Middle frontal gyrus (tissue), 1 donor: Measurements from ENCODE around the gene NDUFV2.

ENCODE experiments used
- DNase-seq: peaks from one replicate; pipeline ENCODE4 v3.0.0-alpha.2; 2015; ENCODE audit warnings: low spot score; ENCODE audit errors: extremely low spot score

Gene NDUFV2

DNA sequence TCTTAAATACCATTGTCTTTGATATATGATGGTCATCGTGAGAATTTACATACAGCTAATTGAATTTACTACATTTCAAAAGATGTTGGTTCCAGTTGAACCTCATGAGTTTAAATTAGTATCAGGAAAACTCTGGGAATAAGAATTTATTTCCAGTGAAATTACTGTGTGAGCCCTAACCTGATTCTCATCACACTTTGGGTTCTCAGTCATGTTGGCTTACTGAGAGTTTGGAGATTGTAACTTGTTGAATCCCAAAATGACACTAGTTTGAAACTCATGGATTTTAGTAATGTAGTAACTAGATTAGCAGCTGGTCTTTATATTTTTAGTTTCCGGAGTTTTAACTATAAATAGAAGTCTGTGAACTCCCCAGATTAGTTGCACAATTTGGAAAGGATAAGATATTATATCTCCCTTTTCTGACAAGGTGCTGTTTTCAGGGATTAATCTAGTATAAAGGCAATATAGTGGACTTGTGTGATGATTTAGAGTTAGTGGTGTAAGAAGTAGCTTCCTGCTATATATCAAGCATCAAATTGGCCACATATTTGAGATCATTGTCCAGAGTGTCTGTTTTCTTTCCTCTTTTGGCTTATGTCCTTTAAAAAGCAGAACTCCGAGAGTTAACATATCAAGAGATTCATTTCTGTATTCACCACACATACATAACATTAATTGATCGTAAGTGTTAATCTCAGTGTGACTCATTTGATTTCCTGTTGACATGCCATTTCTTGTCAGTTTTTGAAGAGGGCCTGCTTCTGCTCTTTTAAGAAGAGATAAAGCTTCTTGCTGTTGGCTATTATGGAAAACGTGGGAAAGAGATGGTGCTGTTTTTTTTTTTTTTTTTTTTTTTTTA is 15.7 kb downstream of the NDUFV2 start:
- no peak for DNase-seq

DNA sequence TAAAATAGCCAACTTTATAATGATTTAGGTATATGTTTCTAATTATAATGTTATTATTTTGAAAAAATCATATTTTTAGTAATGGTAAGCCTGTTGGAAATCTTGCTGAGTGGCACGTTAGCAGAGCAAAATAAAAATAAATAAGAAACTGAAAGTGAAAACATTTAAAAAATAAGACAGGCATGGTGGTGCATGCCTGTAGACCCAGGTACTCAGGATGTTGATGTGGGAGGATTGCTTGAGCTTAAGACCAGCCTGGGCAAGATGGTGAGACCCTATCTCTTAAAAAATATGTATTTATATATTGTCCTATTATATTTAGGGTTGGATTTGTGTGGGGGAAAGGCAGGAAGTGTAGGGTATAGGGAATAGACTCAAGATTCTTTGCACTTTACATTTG is 18.3 kb downstream of the NDUFV2 start:
- DNase-seq, result no peak

DNA sequence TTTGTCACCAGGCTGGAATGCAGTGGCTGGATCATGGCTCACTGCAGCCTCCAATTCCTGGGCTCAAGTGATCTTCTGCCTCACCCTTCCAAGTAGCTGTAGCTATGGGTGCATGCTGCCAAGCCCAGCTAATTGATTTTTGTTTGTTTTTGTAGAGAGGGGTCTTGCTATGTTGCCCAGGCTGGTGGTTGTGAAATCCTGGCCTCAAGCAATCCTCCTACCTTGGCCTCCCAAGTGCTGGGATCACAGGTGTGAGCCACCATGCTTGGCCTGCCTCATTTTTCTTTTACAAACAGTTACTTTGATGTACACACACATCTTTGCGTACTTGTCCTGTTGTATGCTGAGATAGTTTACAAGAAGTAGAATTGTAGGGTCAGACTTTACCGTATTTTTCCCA is 21.0 kb downstream of the NDUFV2 start:
- no peak for DNase-seq

DNA sequence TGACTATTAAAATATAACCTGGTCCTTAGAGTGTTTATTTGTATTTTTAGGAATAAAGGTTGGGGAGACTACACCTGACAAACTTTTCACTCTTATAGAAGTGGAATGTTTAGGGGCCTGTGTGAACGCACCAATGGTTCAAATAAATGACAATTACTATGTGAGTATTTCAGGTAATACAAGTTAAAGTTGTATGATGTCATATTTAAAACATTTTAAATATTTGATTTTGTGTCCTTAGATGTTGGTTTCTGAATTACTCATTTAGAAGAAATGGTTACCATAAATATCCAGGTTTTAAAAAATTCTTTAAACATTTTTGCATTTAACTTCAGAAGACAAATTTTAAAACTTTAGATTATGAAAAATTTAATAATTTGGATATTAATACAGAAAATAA is 22.3 kb downstream of the NDUFV2 start:
- DNase-seq, result no peak

DNA sequence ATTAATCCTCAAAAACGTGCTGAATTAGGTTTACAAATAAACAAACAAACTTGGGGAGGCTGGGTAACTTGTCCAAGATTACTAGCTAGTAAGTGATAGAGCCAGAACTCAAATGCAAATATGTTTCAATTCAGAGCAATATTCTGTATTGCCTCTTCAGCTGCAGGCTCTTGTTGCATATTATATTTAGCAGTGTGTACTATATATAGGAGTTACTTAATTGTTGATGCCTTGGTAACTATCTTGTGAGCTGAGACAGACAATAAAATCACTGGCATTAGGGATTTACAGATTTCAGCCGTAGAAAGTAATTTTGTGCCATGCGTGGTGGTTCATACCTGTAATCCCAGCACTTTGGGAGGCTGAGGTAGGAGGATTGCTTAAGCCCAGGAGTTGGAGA is 23.8 kb downstream of the NDUFV2 start:
- DNase-seq, result no peak

DNA sequence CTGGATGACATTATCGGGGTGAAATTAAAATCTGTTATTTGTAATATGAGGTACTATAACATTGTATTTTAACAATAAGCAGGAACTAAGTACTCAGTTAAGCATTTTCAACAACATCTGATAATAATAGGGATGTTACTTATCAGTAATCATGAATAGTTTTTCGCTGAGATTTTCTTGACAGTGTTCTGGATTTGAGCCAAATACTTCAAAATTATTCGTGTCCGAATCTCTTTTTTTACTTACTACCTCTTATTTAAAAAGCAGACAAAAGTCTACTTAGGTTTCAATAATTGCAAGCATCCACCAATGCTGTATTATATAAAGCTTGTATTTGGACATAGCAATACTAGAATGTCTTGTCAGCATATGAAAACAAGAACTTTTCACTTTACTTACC is 27.7 kb downstream of the NDUFV2 start:
- DNase-seq, result no peak

DNA sequence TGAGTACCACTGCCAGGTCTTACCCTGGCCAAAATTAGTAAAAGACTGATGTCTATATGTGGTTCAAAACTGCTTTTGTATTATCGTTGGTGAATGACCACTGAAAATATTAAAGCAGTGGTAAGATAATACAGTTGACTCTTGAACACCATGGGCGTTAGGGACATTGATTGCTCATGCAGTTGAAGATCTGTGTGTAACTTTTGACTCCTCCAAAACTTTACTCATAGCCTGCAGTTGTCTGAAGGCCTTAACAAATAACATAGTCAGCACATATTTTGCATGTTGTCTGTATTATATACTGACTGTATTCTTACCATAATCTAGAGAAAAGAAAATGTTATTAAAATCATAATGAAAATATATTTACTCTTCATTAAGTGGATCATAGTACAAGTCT is 28.3 kb downstream of the NDUFV2 start:
- no peak for DNase-seq

DNA sequence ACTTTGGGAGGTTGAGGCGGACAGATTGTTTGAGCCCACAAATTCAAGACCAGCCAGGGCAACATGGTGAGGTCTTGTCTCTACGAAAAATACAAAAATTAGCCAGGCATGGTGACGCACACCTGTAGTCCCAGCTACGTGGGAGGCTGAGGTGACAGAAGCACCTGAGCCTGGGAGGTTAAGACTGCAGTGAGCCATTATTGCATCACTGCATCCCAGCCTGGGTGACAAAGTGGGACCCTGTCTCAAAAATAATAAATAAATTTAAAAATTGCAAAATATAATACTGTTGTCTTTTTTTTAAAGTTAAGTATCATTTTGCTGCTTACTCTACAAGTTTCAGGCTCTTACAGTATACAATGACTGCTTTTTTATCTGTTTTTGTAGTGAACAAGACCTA is 30.1 kb downstream of the NDUFV2 start:
- no peak for DNase-seq

DNA sequence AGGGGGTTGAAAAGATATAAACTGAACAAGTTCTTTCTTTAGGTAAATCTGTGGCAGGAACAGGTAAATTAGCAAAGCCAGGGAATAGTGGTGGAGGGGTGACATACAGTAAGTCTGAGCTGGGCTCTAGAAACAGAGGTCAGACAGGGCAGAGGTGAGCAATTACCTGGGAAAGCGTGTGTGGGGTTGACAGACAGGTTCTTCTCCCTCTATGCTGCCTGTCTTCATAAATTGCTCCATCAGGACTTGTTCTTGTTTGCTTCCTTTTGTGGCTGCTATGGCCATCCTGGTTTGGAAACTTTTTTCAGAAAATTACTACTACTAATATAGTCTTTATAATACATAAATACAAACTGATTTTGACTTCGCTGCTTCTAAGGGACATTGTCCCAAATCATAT is 30.7 kb downstream of the NDUFV2 start:
- no peak for DNase-seq

DNA sequence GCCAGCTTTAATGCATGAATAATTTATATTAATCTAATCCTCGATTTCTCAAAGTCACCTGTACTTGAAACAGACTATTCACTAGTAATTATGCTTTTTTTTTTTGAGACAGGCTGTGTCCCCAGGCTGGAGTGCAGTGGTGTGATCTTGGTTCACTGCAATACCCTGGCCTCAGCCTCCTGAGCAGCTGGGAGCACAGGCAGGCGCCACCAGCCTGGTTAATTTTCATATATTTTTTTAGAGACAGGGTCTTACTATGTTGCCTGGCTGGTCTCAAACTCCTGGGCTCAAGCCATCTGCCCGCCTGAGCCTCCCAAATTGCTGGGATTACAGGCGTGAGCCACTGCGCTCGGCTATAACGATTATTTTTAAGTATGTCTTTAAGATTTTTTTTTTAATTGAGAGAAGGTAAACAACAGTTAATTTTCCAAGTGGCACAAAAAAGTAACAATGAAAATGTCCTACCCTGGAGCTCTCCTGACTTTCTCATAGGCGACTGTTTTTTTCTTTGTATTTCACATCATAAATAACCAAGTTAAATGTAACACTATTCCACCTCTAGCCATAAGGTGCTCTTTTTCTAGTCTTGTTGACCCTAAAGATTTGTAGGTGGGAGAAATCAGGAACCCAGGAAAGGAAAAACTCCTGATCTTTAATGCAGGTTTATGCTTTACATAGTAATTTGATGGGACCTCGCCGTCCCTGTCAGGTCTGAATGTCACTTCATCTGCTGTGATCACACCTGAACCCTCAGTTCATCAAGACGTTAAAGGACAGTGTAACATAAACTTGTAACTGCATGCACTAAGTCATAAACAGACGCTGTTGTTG is 32.8 kb downstream of the NDUFV2 start:
- no peak for DNase-seq

DNA sequence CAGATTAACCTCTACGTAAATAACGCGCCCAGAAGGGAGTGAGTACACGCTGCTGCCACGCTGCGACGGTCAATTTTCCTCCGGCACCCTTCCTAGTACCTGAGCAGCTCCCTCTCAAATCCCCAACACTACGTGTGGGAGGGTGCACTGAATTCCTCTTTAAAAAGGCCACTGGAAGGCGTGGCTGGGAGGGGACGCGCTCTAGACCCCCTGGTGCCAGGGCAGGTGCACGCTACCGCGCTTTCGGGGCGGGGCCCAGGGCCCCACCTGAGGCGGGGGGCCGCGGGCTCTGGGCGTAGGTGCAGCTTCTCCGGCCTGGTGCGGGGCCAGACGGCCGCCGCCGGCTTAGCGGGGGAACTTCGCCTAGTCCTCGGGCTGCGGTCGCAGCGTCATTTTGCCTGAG is 33.4 kb downstream of the NDUFV2 start:
- no peak for DNase-seq

DNA sequence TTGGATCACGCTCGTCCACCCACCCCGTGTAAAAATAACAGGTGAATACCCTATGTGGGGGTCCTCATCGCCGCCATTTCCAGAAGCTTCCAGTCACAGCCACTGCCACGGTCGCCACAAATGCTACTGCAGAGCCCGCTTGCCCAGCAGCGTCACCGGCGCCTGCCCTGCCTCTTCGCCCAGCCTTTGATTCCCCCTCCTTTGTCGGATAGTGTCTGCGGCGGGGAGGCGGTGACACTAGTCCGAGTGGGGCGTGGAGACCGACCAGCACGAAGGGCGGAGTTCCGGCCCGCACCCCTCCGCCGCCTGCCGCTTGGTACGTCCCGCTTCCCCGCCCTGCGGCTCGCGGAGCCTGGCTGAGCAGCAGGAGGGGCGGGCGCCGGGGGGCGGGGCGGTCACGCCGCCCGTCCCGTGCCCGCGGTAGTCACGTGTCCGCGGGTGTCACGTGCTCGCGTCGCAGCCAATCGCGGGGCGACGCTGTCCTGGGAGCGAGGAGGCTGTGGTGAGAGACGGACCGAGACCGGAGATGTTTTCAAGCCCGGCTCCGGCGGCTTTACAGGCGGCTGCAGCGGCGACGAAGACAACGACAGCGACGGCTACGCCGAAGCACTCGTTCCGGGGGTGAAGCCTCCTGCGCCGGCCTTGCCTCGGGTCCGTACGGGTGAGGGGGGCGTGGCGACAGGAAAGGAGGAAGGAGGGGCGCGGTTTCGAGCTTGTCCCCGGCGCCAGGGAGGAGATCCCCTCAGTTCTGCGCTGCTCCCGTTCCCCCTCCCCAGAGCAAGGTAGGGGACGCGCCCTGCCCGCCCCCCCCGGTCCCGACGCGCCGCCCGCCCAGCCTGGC is 34.0 kb downstream of the NDUFV2 start, which contains the start of gene ANKRD12:
Gene ANKRD12, plus strand, starts transcription at position 467 of the 841 bp plus-strand sequence. CDS start 45,652 bp downstream, outside the sequence.
- DNase-seq, result peak; percentile 98

DNA sequence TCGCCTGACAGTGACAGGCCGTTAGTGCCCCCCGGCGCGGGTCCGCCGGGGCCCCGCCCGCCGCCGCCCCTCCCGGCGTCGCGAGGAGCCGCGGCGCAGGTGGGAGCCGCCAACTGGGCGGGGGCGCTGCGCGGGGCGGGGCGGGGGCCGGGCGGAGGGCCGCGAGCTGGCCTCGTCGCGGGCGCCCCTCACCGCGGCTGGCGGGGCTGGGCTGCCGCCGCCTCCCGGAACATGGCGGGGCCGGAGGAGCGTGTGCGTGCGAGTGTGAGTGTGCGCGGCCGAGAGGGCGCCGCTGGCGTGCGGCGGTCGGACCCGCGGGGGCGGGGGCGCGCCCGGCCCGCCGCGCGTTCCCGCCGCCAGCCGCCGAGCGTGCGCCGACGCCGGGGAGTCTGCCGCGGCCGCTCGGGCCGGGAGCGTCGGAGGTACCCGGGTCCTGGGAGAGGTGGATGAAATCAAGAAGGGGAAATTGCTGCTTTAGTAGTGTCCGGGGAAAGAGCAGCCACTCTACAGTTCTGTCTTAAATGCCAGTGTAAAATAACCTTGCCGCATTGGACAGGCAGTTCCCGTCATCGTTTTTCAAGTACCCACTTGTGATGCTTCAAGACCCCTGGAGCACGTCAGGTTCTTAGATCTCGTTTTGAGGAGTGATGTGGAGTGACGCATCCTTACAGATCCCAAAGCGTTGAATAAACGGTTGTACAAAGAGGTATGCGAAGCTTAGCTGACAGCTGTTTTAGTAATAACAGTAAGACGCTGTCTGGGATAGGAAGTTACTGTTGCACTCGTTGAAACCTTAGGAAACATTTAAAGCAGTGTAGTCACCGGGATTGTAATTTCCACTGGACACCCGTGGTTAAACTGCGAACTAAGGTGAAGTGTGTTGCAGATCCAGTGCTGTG is 34.9 kb downstream of the NDUFV2 start:
- no peak for DNase-seq

DNA sequence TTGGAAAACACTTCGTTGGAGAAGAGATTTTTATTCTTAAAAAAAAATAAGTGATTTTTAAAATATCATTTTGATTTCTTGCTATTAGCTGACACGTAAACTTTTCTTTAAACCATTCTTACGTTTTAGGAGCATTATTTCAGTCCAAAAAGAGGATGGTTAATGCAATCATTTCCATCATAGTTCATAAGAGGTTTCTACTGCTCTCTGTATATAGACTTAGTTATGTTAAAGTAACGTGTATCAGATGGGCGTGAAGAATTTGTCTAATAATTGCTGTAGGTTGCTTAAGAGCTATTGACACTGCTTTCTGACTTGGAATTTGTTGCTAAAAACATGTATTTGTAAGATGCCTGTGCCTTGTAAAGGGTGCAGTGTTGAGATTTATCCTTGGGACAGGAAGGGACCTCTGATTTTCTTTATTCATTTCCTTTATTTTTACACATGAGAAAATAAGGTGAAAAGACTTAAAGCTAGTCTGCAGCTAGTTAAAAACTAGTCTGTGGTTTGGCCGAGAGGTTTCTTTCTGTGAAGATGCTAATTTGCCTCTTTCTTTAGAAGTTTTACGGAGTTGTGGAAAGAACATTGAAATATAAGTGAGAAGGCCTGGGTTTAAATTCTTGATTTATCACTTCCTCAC is 37.0 kb downstream of the NDUFV2 start:
- DNase-seq, result no peak

DNA sequence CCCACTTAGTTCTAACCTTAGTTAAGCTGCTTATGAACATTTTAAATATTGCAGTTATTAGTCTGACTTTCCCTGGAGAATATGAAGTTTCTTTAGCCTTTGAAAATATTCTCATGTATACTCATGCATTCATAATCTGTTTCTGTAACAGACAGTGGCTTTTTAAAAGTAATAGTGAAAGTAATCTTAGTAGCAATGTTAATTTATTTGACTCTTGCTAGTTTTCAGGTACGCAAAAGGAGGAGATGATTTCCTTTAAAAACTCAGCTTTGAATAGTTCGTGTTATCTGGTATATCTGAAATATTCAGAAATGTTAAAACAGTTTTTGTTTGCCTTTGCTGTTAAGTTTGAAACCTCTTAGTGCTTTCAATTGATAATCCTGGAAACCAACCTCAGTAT is 37.9 kb downstream of the NDUFV2 start:
- no peak for DNase-seq

DNA sequence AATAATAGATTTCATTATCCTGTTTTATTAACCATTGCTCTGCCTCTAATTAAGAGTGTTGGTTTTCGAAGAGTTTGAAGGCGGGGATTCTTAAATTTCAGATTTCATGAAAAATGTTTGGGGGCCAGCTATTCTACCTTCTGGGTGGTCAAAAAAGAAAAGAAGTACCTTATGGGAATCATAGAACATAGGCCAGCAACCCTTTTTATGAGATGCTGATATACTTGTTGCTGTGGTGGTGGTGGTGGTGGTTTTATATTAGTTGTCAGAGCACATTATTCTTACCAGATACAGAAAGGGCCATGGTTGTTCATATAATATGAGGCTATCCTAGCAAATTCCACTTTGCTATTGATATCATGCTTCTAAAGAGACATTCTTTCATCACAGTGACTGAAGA is 38.5 kb downstream of the NDUFV2 start:
- no peak for DNase-seq

DNA sequence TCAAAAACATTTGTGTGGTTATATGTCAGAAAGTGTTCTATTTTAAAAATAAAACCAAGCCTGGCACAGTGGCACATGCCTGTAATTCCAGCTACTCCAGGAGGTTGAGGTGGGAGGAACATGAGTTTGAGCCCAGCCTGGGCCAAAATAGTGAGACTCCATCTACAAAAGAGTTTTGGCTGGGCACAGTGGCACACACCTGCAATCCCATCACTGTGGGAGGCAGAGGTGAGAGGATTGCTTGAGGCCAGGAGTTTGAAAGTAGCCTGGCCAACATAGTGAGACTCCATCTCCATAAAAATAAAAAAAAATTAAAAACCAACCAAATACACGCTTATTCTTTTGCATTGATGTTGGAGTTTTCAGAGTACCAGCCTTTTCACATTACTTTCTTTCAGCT is 43.7 kb downstream of the NDUFV2 start:
- no peak for DNase-seq

DNA sequence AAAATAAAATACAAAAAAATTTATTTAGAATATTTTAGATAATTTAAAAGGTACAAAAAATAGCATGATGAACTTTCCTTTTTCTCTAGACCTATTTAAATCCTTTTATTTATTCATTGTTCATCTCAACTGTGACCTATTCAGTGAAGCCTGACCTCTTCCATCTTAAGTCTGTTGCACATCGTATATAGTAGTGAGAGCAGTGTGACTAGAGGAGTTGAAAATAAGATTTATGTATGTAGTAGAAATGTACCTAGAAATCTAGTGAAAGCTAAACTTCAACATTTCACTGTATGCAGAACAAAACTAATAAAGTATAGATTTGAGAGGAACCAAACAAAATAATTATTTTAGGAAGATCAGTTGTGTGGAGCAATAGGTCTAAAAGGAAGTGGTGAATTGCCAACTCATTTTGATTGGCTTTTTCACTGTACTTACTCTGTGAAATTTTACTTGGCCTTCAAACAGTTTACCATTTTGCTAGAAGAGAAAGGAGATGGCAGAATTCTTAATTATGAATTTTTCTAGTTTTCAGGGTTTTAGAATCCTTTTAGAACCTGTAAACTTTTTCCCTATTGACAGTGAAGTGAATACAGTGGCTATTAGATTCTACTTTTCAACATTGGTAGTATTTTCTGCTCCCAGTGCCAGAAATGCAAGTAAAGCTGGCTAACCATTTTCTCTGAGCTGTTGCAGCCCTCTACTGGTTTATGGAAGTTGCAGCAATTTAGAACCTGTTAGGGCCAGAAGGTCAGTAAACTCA is 45.1 kb downstream of the NDUFV2 start:
- DNase-seq, result no peak

DNA sequence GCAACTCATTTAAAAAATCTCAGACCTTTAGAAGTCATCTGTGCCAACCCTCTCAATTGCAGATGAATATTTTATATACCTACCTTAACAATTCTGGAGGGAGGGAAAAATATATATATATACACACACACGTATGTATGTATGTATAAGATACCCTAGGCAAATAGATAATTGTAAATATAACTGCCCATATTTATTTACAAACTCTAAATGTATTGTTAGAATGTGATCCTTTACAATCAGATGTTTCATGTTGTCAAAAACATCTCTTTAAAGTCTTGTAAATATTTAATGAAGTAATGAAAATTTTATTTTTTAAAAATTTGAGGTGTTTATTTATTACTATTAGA is 45.7 kb downstream of the NDUFV2 start:
- DNase-seq, result no peak
